Right kidney (tissue), 1 donor: ENCODE data around the gene NOL4L.

Experiments
- DNase-seq: peaks from one replicate; pipeline ENCODE4 v3.0.0-alpha.2; 2016

NOL4L gene

DNA sequence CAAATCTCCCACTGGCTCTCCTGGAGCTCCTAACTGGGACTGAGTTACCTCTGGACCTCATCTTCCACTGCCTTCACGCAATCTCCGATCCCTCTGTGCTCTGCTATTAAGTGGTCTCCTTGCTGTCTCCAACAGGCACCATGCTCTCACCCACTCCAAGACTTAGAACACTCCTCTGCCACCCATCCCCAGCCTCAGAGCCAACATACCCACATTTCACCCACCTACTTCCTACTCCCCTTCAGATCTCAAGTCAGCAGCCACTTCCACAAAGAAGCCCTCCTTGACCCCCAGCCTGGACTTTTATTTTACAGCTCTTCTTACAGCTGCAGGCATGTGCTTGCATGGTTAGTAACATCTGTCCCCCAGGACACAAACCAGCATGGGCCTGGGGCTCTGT lies 29.6 kb upstream of the NOL4L start:
- no peak for DNase-seq

DNA sequence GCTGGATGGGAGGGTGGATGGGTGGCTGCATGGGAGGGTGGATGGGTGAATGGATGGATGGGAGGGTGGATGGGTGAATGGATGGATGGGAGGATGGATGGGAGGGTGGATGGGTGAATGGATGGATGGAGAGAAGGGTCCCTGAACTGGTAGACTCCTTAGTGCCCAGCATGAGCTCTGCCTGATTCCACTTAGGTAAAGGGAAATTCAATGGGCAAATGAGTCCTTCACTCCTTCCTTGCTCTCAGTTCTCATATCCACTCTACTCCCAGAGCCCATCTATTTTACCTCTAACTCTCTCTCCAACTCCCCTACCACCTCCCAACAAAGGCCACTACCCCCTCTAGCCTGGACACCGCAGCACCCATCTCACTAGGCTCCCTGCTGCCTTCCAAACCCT lies 29.2 kb upstream of the NOL4L start:
- DNase-seq, result no peak

DNA sequence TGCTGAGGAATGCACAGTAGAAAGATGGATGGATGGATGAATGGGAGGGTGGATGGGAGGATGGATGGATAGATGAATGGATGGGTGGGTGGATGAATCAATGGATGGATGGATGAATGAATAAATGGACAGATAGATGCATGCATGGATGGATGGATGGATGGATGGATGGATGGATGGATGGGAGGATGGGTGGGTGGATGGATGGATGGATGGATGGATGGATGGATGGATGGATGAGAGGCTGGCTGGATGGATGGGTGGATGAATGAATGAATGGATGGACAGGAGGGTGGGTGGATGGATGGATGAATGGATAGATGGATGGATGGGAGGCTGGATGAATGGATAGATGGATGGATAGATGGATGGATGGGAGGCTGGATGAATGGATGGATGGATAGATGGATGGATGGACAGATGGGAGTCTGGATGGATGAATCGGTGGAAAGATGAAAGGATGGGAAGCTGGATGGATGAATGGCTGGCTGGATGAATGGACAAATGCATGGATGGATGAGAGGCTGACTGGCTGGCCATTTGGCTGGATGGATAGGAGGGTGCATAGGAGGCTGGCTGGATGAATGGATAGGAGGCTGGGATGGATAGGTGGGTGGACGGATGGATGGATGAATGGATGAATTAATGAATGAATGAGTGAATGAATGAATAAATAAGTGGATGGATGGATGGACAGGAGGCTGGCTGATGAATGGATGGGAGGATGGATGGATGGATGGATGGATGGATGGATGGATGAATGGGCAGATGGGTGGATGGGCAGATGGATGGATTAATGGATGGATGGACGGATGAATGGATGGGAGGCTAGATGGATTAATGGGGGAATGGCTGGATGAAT lies 28.3 kb upstream of the NOL4L start:
- no peak for DNase-seq

DNA sequence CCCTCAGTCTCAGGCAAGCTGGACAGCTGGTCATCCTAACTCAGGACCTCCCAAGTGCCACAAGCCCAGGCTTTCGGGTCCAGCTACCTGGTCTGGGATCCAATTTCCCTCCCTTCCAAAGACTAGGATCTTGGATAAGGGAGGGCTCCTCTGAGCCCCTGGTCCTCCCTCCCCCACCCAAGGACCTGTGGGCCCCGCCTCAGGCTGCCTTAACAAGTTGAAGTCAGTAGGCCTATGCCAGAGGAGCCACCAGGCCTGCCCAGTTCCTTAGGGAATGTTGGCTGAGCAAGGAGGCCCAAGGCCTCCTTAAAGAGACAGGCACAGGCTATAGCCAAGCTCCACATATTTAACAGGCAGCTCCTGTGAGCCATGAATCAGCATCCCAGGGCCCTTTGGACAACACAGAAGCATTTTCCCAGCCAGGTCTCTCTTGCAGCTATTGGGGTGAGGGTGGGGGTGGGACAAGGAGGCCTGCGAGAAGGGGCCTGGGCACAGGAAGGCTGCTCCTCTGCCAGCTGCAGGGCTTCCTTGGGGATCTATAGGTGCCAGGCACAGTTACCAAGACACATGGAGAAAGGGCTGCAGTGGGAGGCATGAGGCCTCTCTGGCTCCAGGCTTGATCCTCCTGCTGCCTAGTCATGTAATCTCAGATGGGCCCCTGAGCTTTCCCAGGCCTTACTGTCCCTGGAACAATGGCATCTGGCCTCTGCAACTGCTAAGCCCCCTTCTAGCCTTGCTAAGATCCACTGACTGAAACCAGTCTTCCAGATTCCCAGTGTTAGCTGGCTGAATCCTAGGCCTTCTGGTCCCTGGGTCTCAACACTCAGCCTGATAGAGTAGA lies 27.4 kb upstream of the NOL4L start:
- no peak for DNase-seq

DNA sequence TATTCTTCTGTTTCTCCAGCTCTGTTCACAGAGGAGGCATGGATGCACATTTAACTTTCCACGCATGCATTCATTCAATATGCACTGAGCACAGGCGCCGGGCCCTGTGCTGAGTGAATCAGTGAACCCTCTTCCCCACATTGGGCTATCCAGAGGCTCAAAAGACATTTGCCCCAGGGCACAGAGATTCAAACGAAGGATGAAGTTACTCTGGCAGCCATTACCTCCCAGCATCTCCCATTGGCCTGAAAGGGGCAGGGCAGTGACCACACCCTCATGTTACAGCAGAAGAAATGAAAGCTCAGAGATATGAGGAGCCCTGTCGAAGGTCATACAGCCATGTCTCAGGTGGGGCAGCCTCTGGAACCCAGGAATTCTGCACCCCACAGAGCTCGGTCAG lies 26.7 kb upstream of the NOL4L start:
- no peak for DNase-seq

DNA sequence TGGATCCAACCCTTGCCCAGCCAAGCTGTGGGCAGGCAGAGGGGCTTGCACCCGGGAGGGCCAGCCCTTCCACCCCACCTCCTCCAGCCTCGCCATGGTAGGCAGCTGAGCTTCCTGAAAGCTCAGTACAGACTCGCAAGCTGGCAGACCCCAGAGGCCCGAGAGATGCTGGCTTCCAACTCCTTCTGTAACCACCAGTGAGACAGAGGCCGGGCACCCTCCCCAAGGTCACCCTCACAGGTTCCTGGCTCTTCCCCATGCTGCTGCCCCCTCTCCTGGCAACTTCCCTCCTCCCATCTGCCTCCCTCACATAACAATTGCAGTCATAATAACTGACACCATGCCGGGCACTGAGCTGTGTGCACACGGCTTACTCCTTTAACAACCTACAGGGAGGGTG lies 26.2 kb upstream of the NOL4L start:
- no peak for DNase-seq

DNA sequence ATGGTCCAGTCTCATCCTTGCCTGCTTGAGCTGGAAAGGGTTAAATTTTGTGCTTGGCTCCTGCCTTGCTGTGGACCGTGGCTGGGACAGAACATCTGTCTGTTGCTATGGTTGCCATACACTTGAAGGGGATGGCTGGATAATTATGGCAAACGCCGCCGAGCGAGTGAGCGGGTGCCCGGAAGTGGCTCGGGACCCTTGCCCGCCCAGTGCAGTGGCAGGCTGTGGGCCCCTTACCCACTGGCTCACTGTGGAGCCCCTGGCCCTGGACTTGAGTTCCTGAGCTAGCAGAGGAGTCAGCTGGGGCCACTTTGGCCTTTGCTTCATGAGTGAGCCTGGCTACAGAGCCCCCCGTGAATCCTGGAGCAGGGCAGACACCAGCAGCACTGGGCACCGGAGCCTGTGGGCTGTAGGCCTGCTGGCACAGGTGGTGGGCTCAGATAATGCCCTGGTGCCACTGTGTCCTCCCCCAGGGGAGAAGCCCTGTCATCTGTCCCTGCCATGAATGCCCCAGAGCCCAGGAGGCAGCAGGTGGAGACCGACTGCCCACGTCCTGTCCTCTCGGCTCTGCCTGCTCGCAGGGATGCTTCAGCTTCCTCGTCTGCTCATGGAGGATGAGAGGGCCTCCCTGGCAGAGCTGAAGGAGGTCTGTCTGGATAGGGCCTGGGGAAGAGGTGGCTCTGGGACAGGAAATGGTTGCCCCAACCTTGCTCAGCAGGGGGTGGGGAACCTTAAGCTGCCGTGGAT lies 25.5 kb upstream of the NOL4L start:
- no peak for DNase-seq

DNA sequence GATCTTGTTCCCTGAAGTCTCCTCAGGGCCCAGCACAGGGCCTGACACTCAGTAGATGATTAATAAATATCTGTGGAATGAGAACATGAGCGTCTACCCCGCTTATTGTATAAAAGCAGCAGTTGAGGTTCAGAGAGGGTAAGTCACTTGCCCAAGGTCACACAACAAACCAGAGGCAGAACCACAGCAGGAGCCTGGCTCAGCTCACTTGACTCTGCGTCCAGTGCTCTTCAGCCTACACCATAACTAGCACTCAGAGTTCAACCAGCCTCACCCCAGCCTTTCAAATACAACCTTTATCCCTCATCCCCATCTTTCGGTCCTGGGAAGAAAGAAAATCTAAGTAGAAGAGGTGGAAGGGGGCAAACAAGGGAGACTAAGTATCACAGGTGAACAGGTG lies 24.9 kb upstream of the NOL4L start:
- no peak for DNase-seq

DNA sequence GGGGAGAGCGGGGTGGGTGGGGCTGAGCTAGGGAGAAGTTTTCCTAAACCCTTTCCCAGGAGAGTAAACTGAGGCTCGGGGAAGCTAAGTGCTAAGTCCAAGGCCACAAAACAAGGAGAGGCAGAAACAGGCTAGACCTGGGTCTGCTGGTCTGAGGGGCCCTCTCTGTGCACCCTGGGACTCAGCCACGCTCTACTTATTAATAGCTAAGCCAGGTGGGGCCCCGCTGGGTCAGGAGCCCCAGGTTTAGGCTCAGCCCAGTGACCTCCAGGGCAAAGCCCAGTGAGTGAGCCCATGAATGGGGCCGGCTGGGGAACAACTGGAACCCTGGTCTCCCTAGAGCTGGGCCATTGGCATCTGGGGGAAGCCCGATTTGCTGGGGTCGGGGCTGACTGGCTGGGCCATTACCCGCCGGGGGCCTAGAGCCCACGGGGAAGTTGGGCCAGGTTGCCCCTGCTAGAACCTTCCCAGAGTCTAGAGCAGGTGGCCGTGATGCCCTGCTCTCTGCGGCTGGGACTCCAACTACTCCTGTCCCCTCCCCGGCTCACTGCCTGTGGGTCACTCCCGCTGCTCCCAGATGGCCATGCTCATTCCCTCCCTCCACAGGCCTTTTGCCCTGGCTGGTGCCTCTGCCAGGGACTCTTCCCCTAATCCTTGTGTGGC lies 24.1 kb upstream of the NOL4L start:
- no peak for DNase-seq

DNA sequence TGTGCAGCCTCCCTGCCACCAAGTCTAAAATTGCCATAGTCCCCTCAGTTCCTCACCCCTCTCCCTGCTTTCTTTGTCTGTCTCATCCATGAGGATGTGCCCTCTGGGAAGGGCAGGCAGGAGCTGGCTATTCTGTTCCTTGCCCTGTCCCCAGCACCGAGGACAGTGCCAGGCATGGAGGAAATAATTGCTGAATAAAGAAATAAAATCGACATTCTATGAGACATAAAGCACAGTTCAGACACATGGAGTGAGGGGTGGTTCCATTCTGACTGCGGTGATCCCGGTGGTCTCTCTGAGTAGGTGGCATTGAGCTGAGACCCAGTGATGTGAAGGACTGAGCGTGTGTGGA lies 23.5 kb upstream of the NOL4L start:
- DNase-seq, result no peak

DNA sequence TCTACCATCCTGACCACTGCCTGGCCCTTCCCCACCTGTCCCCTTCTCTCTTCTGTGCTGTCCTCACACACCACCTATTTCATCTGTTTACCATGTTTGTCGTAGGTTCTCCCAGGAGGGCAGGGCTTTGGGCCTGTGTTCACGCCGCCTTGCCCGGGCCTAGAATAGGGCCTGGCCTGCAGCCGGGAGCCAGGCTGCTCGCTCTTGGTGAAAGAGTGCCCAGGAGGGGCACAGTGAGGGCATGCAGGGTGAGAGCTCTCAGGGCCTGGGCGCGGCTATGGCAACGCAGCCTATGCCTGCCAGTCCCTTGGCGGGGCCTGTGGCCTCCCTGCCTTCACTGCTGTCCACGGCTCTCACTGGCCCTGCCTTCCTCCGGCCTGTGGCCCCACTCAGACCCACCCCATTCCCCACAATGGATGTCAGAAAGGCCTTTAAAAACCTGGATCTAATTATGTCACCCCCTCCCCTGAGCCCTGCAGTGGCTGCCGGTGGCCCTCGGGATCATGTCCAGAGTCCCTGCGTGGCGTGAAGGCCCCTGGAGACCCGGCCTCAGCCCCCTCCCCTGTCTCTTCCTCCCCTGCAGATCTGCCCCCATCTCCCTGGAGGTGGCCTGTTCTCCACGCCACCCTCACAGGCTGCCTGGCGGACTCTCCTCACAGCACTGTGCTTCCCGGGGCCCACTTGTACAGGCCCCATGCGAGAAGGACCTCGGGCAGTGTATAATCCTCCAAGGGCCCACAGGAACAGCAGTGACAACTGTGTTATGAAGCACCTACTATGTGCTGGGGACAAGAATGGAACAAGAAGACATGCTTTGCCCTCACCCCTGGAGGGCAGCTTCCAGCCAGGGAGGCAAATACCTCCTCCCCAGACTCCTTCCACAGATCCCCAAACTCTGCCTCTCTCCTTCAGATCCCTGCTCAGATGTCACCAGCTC lies 22.9 kb upstream of the NOL4L start:
- DNase-seq, result no peak

DNA sequence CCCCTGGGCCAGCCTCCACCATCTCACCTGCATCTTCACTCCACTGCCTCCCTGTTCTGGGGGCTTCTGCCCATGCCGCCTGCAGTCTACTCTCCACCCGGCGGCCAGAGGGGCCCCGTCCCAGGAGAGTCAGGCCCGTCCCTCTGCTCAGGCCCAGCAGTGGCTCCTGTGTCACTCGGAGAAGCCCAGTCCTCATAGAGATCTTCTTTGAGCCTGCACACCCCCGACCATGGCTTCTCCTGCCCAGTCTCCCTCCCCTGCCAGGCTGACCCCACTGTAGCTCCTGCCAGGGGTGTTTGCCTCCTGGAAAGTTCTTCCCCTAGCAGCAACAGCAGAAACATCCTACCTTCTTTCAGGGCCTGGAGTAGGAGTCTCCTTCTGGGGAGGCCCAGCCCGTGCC lies 22.2 kb upstream of the NOL4L start:
- no peak for DNase-seq

DNA sequence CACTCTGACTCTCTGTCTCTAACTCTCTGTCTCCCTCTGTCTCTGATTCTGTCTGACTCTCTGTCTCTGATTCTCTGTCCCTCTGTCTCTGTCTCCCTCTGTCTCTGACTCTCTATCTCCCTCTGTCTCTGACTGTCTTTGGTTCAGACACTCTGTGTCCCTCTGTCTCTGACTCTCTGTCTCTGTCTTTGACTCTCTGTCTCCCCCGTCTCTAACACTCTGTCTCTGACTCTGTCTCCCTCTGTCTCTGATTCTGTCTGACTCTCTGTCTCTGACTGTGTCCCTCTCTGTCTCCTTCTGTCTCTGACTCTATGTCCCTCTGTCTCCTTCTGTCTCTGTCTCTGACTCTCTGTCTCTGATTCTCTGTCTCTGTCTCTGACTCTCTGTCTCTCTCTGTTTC lies 21.7 kb upstream of the NOL4L start:
- DNase-seq, result no peak

DNA sequence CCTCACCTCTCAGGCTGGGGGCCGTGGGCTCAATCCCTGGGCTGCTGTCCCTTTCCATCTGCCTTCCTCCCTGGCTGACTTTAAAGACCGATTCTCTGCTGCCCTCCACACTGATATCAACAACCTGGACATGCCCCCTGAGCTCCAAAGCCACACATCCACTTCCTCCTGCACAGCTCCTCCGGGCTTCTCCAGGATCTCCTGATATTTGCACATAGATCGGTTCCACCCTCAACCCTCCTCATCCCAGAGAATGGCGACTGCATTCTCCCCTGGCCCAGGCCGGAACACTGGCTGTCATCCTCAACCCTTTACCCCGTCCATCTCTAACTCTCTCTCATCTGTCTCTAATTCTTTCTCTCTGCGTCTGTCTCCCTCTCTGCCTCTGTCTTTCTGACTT lies 21.0 kb upstream of the NOL4L start:
- DNase-seq, result no peak

DNA sequence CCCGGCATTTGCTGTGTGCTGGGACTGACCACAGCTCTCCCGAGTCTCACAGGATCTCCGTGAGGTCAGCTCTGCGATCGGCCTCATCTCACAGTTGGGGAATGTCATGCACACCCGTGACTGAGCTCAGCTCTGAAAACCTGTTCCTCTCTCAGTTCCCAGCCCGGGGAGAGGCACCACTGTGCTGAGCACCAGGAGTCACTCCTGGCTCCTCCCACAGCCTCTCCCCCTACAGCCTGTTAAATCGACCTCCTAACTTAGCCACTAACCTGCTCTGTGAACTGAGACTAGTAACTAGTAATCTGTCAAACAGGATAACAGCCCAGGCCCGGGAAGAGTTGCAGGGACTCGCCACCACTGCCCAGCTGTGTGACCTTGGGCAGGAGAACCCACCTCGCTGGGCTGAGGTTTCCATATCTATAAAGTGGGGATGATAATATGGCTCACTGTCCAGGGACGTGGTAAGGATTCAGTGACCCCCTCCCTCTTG lies 20.1 kb upstream of the NOL4L start:
- DNase-seq, result no peak

DNA sequence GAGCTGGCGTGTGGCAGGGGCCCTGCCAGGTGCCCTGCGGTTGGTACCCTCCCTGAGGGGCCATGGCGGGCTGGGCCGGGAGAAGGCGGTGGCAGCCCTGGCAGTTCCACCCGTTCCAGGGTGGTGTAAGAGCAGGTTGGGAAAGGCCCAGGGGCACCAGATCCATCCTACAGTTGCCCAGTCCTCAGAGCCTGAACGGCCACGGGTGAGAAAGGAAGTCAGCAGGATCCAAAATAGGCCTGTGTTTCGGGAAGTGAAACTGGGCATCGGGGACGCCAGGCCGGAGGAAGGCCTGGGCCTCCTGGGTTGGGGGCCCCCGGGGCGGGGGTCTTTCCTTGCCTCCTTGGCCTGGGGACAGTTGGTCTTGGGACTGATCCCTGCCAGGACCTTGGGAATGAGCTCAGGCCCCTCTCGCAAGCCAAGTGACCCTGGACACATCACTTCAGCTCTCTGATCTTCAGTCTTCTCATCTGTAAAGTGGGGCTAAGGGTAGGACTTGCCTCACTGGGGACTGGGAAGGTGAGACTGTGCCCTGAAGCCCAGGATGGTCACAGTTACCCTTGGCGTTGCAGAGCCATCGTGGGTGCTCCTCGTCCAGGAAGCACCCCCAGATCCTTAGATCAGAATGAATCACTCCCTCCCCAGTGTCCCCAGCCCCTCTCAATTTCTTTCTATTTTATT lies 18.1 kb upstream of the NOL4L start:
- no peak for DNase-seq

DNA sequence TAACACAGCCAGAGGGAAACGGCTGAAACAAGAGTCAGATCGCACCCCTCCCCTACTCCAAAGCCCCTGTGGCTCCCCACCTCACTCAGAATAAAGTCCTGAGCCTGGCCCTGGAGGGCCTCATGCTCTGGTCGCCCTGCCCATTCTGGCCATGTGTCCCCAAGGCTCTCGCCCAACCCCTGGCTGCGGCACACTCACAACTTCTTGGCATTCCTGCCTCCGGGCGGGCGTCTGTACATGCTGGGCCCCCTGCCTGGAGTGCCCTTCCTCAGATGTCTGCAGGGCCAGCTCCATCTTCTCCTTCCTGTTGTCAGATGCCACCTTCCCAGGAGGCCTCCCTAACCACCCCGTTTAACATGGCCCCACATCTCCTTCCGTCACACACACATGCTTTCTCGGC lies 17.1 kb upstream of the NOL4L start:
- DNase-seq, result no peak

DNA sequence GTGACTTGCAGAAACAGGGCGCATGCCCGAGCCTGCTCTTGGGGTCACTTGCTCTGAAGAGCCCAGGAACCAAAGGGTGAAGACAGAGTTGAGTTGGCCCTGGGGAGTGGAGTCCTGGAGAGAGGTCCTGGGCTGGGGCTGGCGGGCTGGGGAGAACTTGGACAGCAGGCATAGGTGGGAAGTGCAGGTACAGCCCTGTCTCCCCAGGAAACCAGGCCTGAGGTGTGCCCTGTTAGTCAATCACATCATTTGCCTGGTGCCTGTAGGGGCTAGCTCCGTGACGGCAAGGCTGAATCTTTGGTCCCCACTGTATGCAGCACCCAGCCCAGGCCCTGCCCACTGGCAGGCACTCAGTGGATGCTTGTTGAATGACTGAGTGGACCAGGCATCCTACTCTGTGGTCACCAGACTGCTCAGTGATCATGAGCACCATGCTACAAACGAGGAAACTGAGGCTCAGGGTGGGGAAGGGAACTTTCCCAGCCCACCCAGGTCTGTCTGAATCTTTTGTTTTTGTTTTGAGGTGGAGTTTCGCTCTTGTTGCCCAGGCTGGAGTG lies 15.6 kb upstream of the NOL4L start:
- no peak for DNase-seq

DNA sequence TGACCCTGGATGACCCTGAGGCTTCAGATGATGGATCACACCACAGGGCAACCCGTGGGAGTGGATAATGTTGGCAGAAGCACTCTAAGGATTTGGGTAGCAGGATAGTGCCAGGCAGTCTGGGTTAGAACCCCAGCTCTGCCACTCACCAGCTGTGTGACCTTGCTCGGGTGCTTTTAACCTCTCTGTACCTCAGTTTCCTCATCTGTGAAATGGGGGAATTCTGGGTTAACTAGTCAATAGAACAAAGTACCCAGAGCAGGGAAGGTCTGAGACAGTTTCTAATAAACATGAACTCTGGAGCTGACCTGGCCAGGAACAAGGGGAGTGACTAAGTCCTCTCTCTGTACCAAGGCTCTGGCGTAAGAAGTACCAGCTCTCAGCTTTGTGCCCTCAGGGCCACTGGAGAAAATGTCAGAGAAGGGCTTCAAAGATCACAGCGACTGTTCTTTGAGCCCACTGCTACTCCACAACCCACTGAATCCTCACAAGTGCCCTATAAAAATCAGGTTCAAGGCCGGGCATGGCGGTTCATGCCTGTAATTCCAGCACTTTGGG lies 14.7 kb upstream of the NOL4L start:
- DNase-seq, result no peak

DNA sequence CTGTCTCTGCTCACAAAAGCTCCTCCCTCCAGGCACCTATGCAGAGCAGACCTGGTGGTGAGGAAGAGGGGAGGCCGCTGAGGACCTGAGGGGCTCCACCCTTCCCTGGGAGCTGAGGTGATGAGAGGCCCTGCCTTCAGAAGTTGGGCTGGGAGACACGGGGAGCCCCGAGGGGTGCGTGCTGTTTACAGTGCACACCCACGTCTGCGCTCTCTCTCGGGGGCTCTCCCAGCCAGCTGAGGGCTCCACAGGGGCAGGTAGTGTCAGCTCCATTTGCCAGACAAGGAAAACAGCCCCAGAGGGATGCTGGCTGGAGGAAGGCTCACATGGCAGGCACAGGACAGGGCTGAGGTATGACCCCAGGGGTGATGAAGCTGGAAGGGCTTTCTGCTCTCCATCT lies 13.5 kb upstream of the NOL4L start:
- DNase-seq, result no peak
